ENCODE results near the gene TBC1D8B.

TBC1D8B gene

GRCh38 chrX:106906361-106906760 is 103.9 kb downstream of the TBC1D8B start:
- Histone ChIP-seq H3K9ac (ENCODE audit: low read depth in 1 of 2, low read length in 2 of 2) (no peak overlapping the region), H3K4me1 (ENCODE audit: control insufficient read depth in 1 of 2, insufficient read depth in 2 of 2, low read length in 2 of 2) (peaks cover 18 to 25% of the 10 kb centered on the region in 2 donors), H3K36me3 (ENCODE audit: control insufficient read depth in 1 of 2, insufficient read depth in 2 of 2, low read length in 2 of 2) (no peaks in the 10 kb centered on the region), H3K4me3 (ENCODE audit: low read depth in 1 of 2, low read length in 2 of 2) (no peak overlapping the region), H3K27ac (ENCODE audit: low read depth, low read length) (no peak overlapping the region), H3K27me3 (ENCODE audit: control insufficient read depth in 1 of 2, insufficient read depth in 2 of 2, low read length in 2 of 2) (no peaks in the 10 kb centered on the region), H3K9me3 (ENCODE audit: control insufficient read depth in 1 of 2, low read length in 2 of 2) (no peaks in the 10 kb centered on the region)

GRCh38 chrX:106912864-106913263 is 110.4 kb downstream of the TBC1D8B start:
- peaks cover 1 to 13% of the 10 kb centered on the region in 2 donors for H3K4me1 ChIP-seq (ENCODE audit: control insufficient read depth in 1 of 2, insufficient read depth in 2 of 2, low read length in 2 of 2)
- H3K27me3 ChIP-seq (ENCODE audit: control insufficient read depth in 1 of 2, insufficient read depth in 2 of 2, low read length in 2 of 2), result no peaks in the 10 kb centered on the region
- no peak overlapping the region for H3K4me3 ChIP-seq (ENCODE audit: low read depth in 1 of 2, low read length in 2 of 2)
- no peak overlapping the region for H3K9ac ChIP-seq (ENCODE audit: low read depth in 1 of 2, low read length in 2 of 2)
- no peak overlapping the region for H3K27ac ChIP-seq (ENCODE audit: low read depth, low read length)
- H3K9me3 ChIP-seq (ENCODE audit: control insufficient read depth in 1 of 2, low read length in 2 of 2), result no peaks in the 10 kb centered on the region
- H3K36me3 ChIP-seq (ENCODE audit: control insufficient read depth in 1 of 2, insufficient read depth in 2 of 2, low read length in 2 of 2), result no peaks in the 10 kb centered on the region

GRCh38 chrX:106917830-106918500 is 115.5 kb downstream of the TBC1D8B start:
- H3K9ac ChIP-seq (ENCODE audit: low read depth in 1 of 2, low read length in 2 of 2), result no peak overlapping the region
- peaks cover 6 to 18% of the 10 kb centered on the region in 2 donors for H3K4me1 ChIP-seq (ENCODE audit: control insufficient read depth in 1 of 2, insufficient read depth in 2 of 2, low read length in 2 of 2)
- H3K27me3 ChIP-seq (ENCODE audit: control insufficient read depth in 1 of 2, insufficient read depth in 2 of 2, low read length in 2 of 2), result no peaks in the 10 kb centered on the region
- H3K36me3 ChIP-seq (ENCODE audit: control insufficient read depth in 1 of 2, insufficient read depth in 2 of 2, low read length in 2 of 2), result no peaks in the 10 kb centered on the region
- H3K27ac ChIP-seq (ENCODE audit: low read depth, low read length), result no peak overlapping the region
- H3K9me3 ChIP-seq (ENCODE audit: control insufficient read depth in 1 of 2, low read length in 2 of 2), result no peaks in the 10 kb centered on the region
- no peak overlapping the region for H3K4me3 ChIP-seq (ENCODE audit: low read depth in 1 of 2, low read length in 2 of 2)

GRCh38 chrX:106919932-106920452 is 117.5 kb downstream of the TBC1D8B start, which contains the start of gene CLDN2:
Gene CLDN2 (plus strand): TSS chrX:106920402. CDS start chrX:106928229, 7,827 bp downstream.
- Histone ChIP-seq H3K27me3 (ENCODE audit: control insufficient read depth in 1 of 2, insufficient read depth in 2 of 2, low read length in 2 of 2) (no peaks in the 10 kb centered on the region), H3K9me3 (ENCODE audit: control insufficient read depth in 1 of 2, low read length in 2 of 2) (no peaks in the 10 kb centered on the region)

GRCh38 chrX:106921637-106922036 is 119.2 kb downstream of the TBC1D8B start:
- peaks cover 6 to 11% of the 10 kb centered on the region in 2 donors for H3K4me1 ChIP-seq (ENCODE audit: control insufficient read depth in 1 of 2, insufficient read depth in 2 of 2, low read length in 2 of 2)
- no peak overlapping the region for H3K27ac ChIP-seq (ENCODE audit: low read depth, low read length)
- H3K9me3 ChIP-seq (ENCODE audit: control insufficient read depth in 1 of 2, low read length in 2 of 2), result no peaks in the 10 kb centered on the region
- no peak overlapping the region for H3K9ac ChIP-seq (ENCODE audit: low read depth in 1 of 2, low read length in 2 of 2)
- no peaks in the 10 kb centered on the region for H3K36me3 ChIP-seq (ENCODE audit: control insufficient read depth in 1 of 2, insufficient read depth in 2 of 2, low read length in 2 of 2)
- no peak overlapping the region for H3K4me3 ChIP-seq (ENCODE audit: low read depth in 1 of 2, low read length in 2 of 2)
- no peaks in the 10 kb centered on the region for H3K27me3 ChIP-seq (ENCODE audit: control insufficient read depth in 1 of 2, insufficient read depth in 2 of 2, low read length in 2 of 2)

More at GRCh38 chrX:106919932-106920452, 117.5 kb downstream of the TBC1D8B start, which contains the start of gene CLDN2:
- peaks cover 6 to 11% of the 10 kb centered on the region in 2 donors for H3K4me1 ChIP-seq (ENCODE audit: control insufficient read depth in 1 of 2, insufficient read depth in 2 of 2, low read length in 2 of 2)
- H3K9ac ChIP-seq (ENCODE audit: low read depth in 1 of 2, low read length in 2 of 2), result no peak within 1 kb of the TSS
- H3K27ac ChIP-seq (ENCODE audit: low read depth, low read length), result no peak within 1 kb of the TSS
- H3K36me3 ChIP-seq (ENCODE audit: control insufficient read depth in 1 of 2, insufficient read depth in 2 of 2, low read length in 2 of 2), result no peaks in the 10 kb centered on the region
- H3K4me3 ChIP-seq (ENCODE audit: low read depth in 1 of 2, low read length in 2 of 2), result no peak within 1 kb of the TSS
